H1 (cell line): ENCODE results near the gene ZNF3. TPM values are rescaled to one million over a fixed set of nuclear protein-coding genes. Genes with fewer than 3 reads are reported as not detected.

Experiments
- ASH2L ChIP-seq: fragments of 200-600, 300-600 bp; sonication (generic); IDR thresholded peaks from one replicate; pipeline ENCODE4 v1.7.1; 2017; ENCODE audit warnings: low read length
- BCL11A ChIP-seq, 2 experiments: IDR thresholded peaks; one replicate each; pipeline ENCODE4 v1.6.1; 2011; ENCODE audit warnings: low read depth in 2 of 2, low read length in 2 of 2, mild to moderate bottlenecking in 2 of 2
- CHD2 ChIP-seq: IDR thresholded peaks from 2 replicates; pipeline ENCODE4 v1.6.1; 2012; ENCODE audit warnings: low read length, improper control_type of control experiment
- CREB1 ChIP-seq: IDR thresholded peaks from 2 replicates; pipeline ENCODE4 v1.6.1; 2012; ENCODE audit warnings: inconsistent platforms
- CTBP2 ChIP-seq: IDR thresholded peaks from 2 replicates; pipeline ENCODE4 v1.7.0; 2011; ENCODE audit warnings: borderline replicate concordance, mild to moderate bottlenecking, moderate library complexity, mixed read lengths, low read length; ENCODE audit not compliant: insufficient read depth, insufficient read length
- E2F6 ChIP-seq: IDR thresholded peaks from 2 replicates; pipeline ENCODE4 v1.6.1; 2012; ENCODE audit warnings: inconsistent platforms
- EGR1 ChIP-seq: IDR thresholded peaks from 2 replicates; pipeline ENCODE4 v1.6.1; 2011; ENCODE audit warnings: low read depth, low read length, borderline replicate concordance
- FOSL1 ChIP-seq: IDR thresholded peaks from 2 replicates; pipeline ENCODE4 v1.6.1; 2011; ENCODE audit warnings: mild to moderate bottlenecking, low read depth, low read length, moderate library complexity; ENCODE audit not compliant: insufficient read depth
- JUN ChIP-seq: IDR thresholded peaks from 2 replicates; pipeline ENCODE4 v1.6.1; 2011; ENCODE audit warnings: low read depth, mild to moderate bottlenecking, improper control_type of control experiment, low read length
- JUND ChIP-seq: IDR thresholded peaks from 2 replicates; pipeline ENCODE4 v1.6.1; 2011; ENCODE audit warnings: mild to moderate bottlenecking, improper control_type of control experiment, low read length
- POLR2AphosphoS5 ChIP-seq: IDR thresholded peaks from 2 replicates; pipeline ENCODE4 v1.6.1; 2011; ENCODE audit warnings: low read depth, low read length
- POU5F1 ChIP-seq: IDR thresholded peaks from 2 replicates; pipeline ENCODE4 v1.6.1; 2011; ENCODE audit warnings: low read depth, mild to moderate bottlenecking, low read length, moderate library complexity
- RAD21 ChIP-seq, 2 experiments: IDR thresholded peaks in 1 of 2; conservative IDR thresholded peaks in 1 of 2; 2 replicates each; pipeline ENCODE4 v1.6.1; 2011; ENCODE audit warnings: low read depth in 2 of 2, low read length in 2 of 2, improper control_type of control experiment in 1 of 2, inconsistent platforms in 1 of 2, mild to moderate bottlenecking in 1 of 2, moderate library complexity in 1 of 2
- RFX5 ChIP-seq: IDR thresholded peaks from 2 replicates; pipeline ENCODE4 v1.6.1; 2011; ENCODE audit warnings: low read depth, low read length, improper control_type of control experiment, borderline replicate concordance
- RNF2 ChIP-seq: fragments of 200-900, 300-1000 bp; sonication (generic); IDR thresholded peaks from 2 replicates; pipeline ENCODE4 v1.7.1; 2016; ENCODE audit warnings: borderline replicate concordance, low read depth, mild to moderate bottlenecking, antibody characterized with exemption, low read length; ENCODE audit not compliant: poor library complexity, severe bottlenecking; ENCODE audit errors: missing control alignments
- RXRA ChIP-seq: IDR thresholded peaks from 2 replicates; pipeline ENCODE4 v1.6.1; 2011; ENCODE audit warnings: low read depth, mild to moderate bottlenecking, low read length, moderate library complexity; ENCODE audit not compliant: insufficient read depth
- SAP30 ChIP-seq: fragments of 300-600 bp; sonication (generic); IDR thresholded peaks from 2 replicates; pipeline ENCODE4 v1.7.1; 2012; ENCODE audit warnings: low read length, moderate library complexity, mild to moderate bottlenecking, inconsistent platforms; ENCODE audit not compliant: insufficient read depth, insufficient replicate concordance
- SIN3A ChIP-seq, 2 experiments: IDR thresholded peaks in 1 of 2; conservative IDR thresholded peaks in 1 of 2; 2 replicates each; pipeline ENCODE4 v1.6.1; 2011 to 2012; ENCODE audit warnings: low read length in 2 of 2, improper control_type of control experiment in 1 of 2, low read depth in 1 of 2, mild to moderate bottlenecking in 1 of 2
- SIX5 ChIP-seq: IDR thresholded peaks from 2 replicates; pipeline ENCODE4 v1.6.1; 2011; ENCODE audit warnings: mild to moderate bottlenecking, low read depth, low read length
- SP1 ChIP-seq: IDR thresholded peaks from 2 replicates; pipeline ENCODE4 v1.6.1; 2011; ENCODE audit warnings: low read depth, low read length
- SUZ12 ChIP-seq: fragments of 200-600 bp; sonication (generic); IDR thresholded peaks from 2 replicates; pipeline ENCODE4 v1.6.1; 2012; ENCODE audit warnings: mild to moderate bottlenecking, inconsistent platforms, low read length, moderate library complexity, mixed read lengths
- TAF1 ChIP-seq: IDR thresholded peaks from 2 replicates; pipeline ENCODE4 v1.6.1; 2011; ENCODE audit warnings: mild to moderate bottlenecking, low read depth, low read length
- TAF7 ChIP-seq: optimal IDR thresholded peaks from 2 replicates; pipeline ENCODE3; 2011; ENCODE audit warnings: low read depth, mild to moderate bottlenecking, inconsistent platforms, low read length, moderate library complexity, borderline replicate concordance
- polyA plus RNA-seq, 7 experiments: library from polyadenylated mRNA; depleted of rRNA in 3 of 7; stranded (reverse) in 5 of 7; unstranded in 2 of 7; fragments of >200 nt in 5 of 7; fragments of 200-250 nt in 2 of 7; gene quantifications; 1 replicate in 5 of 7; 2 replicates in 1 of 7; 4 replicates in 1 of 7; pipeline versions ENCODE4 v1.2.1 to v1.2.3, GENCODE V29; 2011 to 2013; ENCODE audit warnings: missing spikeins in 2 of 7, mixed read lengths in 2 of 7
- total RNA-seq: library from RNA; stranded (reverse); fragmentation: NEBNext Ultra II Directional; extraction: Animal tissue kit (Norgen Biotek cat#: 25700); gene quantifications from 2 replicates; pipeline ENCODE4 v1.2.1, GENCODE V29; 2021

The ZNF3 gene
- total and polyA plus RNA-seq, 2 of the 8 experiments (the other 6 are each of a cell fraction or from before 2014, with no cell fraction given): 26.9 to 49.1 TPM

GRCh38 chr7:100091411-100092181 lies 10.1 kb upstream of the ZNF3 start (continued):
- no peak for TF ChIP-seq E2F6
- TF ChIP-seq RFX5: no peak
- TF ChIP-seq SP1: no peak
- no peak for TF ChIP-seq TAF1
- TF ChIP-seq JUN: no peak
- TF ChIP-seq RNF2: no peak
- no peak for TF ChIP-seq JUND
- TF ChIP-seq CTBP2: no peak
- TF ChIP-seq RAD21 (IDR thresholded peaks at IDR 0.05 in 1 of 2, conservative IDR thresholded peaks at IDR 0.05 in 1 of 2; ENCODE audit: low read depth in 2 of 2, low read length in 2 of 2): no peak
- 0 out of 4 replicates have a peak, but pooled peaks of 1 of the 2 experiments have one; percentile 67 for TF ChIP-seq SIN3A (conservative IDR thresholded peaks at IDR 0.05 in 1 of 2, IDR thresholded peaks at IDR 0.05 in 1 of 2; ENCODE audit: low read depth in 1 of 2, low read length in 2 of 2)
- TF ChIP-seq TAF7: peak; percentile 65
- no peak for TF ChIP-seq EGR1
- TF ChIP-seq SAP30: no peak
- TF ChIP-seq SUZ12: no peak
- TF ChIP-seq CHD2: peak; percentile 50
- TF ChIP-seq CREB1: no peak
- TF ChIP-seq POLR2AphosphoS5: peak; percentile 96
- TF ChIP-seq ASH2L: no peak
- TF ChIP-seq POU5F1: no peak
- no peak for TF ChIP-seq RXRA
- no peak for TF ChIP-seq FOSL1
- no peak for TF ChIP-seq SIX5
- TF ChIP-seq BCL11A (IDR thresholded peaks at IDR 0.05; ENCODE audit: low read depth in 2 of 2, low read length in 2 of 2): no peak
